A549 (cell line): Measurements from ENCODE around the gene CDT1.

Source experiments
- CTCF ChIP-seq: fragments of >200 bp; sonication (Bioruptor Twin); formaldehyde crosslinking; IDR thresholded peaks from 3 replicates; pipeline ENCODE4 v1.5.1; 2016
- MAX ChIP-seq: IDR thresholded peaks from 2 replicates; pipeline ENCODE4 v1.6.1; 2012
- POLR2A ChIP-seq: IDR thresholded peaks from 2 replicates; pipeline ENCODE4 v1.6.1; 2012; ENCODE audit warnings: mild to moderate bottlenecking, low read length
- REST ChIP-seq: fragments of 200-600 bp; sonication (generic); IDR thresholded peaks from 2 replicates; pipeline ENCODE4 v1.6.1; 2016; ENCODE audit warnings: antibody characterized with exemption, mild to moderate bottlenecking, moderate library complexity
- ZC3H11A ChIP-seq: fragments of 450-650 bp; IDR thresholded peaks from 2 replicates; pipeline ENCODE4 v1.6.1; 2014; ENCODE audit warnings: antibody characterized with exemption, mild to moderate bottlenecking

- TF ChIP-seq MAX (no peak), CTCF (no peak), ZC3H11A (no peak), REST (no peak), POLR2A (no peak)
These were observed 32.9 kb upstream of the CDT1 start for GRCh38 chr16:88770461-88771293.
